ENCODE measurements around the gene TMEM225B. TPM values are rescaled to one million over a fixed set of nuclear protein-coding genes. Genes with fewer than 3 reads are reported as not detected.
A peak's percentile ranks its signal among the peaks of the same experiment; 100 is the strongest.

Gene TMEM225B
- total and polyA plus RNA-seq, 4 donors, result 0.10 to 0.28 (median 0.17) TPM; not detected in 1

DNA sequence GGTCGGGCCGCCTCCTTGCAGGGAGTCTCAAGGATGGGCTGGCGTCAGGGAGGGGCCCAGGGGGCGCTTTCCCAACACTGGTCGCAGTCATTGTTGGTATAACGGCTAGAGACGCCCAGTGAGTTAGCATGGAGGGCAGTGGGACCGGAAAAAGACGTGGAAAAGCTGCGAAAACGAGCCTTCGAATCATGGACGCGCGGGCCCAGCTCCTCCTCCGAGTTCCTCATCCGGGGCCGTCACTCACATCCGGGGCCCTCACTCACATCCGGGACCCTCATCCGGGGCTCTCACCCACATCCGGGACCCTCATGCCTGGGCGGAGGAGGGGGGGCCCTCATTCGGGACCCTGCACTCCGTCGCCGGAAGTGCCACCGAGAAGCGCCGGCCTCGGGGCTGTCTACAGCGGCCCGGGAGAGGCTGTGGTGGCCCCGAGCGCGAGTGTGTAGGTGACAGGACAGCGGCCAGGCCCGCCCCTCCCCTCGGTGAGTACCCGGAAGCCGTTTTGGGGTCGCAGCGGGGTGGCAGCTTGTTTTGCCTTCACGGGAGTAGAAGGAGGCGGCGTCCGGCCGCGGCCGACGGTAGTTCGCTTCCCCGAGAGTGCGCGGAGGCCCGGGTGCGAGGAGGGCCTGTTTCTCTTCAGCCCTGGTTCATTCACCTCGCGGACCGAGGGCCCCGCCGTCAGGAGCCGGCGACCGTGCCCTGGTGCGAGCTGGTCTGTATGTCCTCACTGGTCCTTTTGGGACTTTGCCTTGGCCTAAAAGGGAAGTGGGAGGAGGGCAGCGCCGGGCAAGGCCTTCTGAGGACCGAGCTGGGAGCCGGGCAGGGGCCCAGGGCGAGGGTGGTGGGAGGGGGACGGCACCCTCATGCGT is 39.5 kb upstream of the TMEM225B start, which contains the start of gene ZNF655:
TSS of gene ZNF655 (plus strand) at position 337 of the 869 bp plus-strand sequence. CDS start 1,918 bp downstream, outside the sequence.
- H3K4me1 ChIP-seq (ENCODE audit: control insufficient read depth in 4 of 4, insufficient read depth in 4 of 4, low read length in 3 of 4), result peaks cover 3 to 14% (median 9%) of the 10 kb centered on the region in 4 donors
- TF ChIP-seq EGR1 (IDR thresholded peaks at IDR 0.05; ENCODE audit: low read depth in 2 of 2) (no peak), GABPA (IDR thresholded peaks at IDR 0.05 in 1 of 2, conservative IDR thresholded peaks at IDR 0.05 in 1 of 2) (peak; percentile 75 to 91), NR2F2 (IDR thresholded peaks at IDR 0.05) (no peak), REST (IDR thresholded peaks at IDR 0.05) (no peak), YY1 (IDR thresholded peaks at IDR 0.05) (peak; percentile 91), FOXA1 (IDR thresholded peaks at IDR 0.05) (no peak), RXRA (IDR thresholded peaks at IDR 0.05) (peak in 1 of 2 donors; percentile 43), CTCF (IDR thresholded peaks at IDR 0.05; ENCODE audit: low read depth, low read length, missing input control) (no peak), HNF4A (conservative IDR thresholded peaks at IDR 0.05) (peak; percentile 15 to 40), FOXA2 (IDR thresholded peaks at IDR 0.05) (no peak), MAX (IDR thresholded peaks at IDR 0.05) (no peak), JUND (IDR thresholded peaks at IDR 0.05) (peak in 1 of 2 donors; percentile 9), HNF4G (IDR thresholded peaks at IDR 0.05) (no peak), TAF1 (conservative IDR thresholded peaks at IDR 0.05) (peak; percentile 61), SP1 (IDR thresholded peaks at IDR 0.05) (no peak), RAD21 (IDR thresholded peaks at IDR 0.05) (no peak)
- TF ChIP-seq, protein P1, sequence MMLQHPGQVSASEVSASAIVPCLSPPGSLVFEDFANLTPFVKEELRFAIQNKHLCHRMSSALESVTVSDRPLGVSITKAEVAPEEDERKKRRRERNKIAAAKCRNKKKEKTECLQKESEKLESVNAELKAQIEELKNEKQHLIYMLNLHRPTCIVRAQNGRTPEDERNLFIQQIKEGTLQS (IDR thresholded peaks at IDR 0.05), result no peak
- TF ChIP-seq, protein P2, sequence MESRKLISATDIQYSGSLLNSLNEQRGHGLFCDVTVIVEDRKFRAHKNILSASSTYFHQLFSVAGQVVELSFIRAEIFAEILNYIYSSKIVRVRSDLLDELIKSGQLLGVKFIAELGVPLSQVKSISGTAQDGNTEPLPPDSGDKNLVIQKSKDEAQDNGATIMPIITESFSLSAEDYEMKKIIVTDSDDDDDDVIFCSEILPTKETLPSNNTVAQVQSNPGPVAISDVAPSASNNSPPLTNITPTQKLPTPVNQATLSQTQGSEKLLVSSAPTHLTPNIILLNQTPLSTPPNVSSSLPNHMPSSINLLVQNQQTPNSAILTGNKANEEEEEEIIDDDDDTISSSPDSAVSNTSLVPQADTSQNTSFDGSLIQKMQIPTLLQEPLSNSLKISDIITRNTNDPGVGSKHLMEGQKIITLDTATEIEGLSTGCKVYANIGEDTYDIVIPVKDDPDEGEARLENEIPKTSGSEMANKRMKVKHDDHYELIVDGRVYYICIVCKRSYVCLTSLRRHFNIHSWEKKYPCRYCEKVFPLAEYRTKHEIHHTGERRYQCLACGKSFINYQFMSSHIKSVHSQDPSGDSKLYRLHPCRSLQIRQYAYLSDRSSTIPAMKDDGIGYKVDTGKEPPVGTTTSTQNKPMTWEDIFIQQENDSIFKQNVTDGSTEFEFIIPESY (IDR thresholded peaks at IDR 0.05), result no peak
- H3K27ac ChIP-seq (ENCODE audit: low read depth in 1 of 2, low read length in 2 of 2), result peak within 1 kb of the TSS; percentile 92
- H3K36me3 ChIP-seq (ENCODE audit: control insufficient read depth in 4 of 4, insufficient read depth in 3 of 4, low read depth in 1 of 4, low read length in 3 of 4), result peaks cover 9 to 34% (median 31%) of the 10 kb centered on the region in 4 donors
- peak; percentile 86 for DNase-seq (ENCODE audit: low spot score)
- H3K9ac ChIP-seq (ENCODE audit: low read depth in 1 of 2, low read length in 2 of 2), result peak within 1 kb of the TSS; percentile 95 to 96
- no peaks in the 10 kb centered on the region for H3K9me3 ChIP-seq (ENCODE audit: control insufficient read depth in 4 of 4, low read length in 3 of 4)
- peak within 1 kb of the TSS; percentile 71 to 100 (median 90) for H3K4me3 ChIP-seq (ENCODE audit: low read depth in 1 of 3, low read length in 3 of 3)
- WGBS, result under 1% methylated on average over 73 of the region's 73 CpGs
- no peaks in the 10 kb centered on the region for H3K27me3 ChIP-seq (ENCODE audit: control insufficient read depth in 4 of 4, insufficient read depth in 4 of 4, low read length in 3 of 4)
